Measurements from ENCODE around the gene YPEL1.

DNA sequence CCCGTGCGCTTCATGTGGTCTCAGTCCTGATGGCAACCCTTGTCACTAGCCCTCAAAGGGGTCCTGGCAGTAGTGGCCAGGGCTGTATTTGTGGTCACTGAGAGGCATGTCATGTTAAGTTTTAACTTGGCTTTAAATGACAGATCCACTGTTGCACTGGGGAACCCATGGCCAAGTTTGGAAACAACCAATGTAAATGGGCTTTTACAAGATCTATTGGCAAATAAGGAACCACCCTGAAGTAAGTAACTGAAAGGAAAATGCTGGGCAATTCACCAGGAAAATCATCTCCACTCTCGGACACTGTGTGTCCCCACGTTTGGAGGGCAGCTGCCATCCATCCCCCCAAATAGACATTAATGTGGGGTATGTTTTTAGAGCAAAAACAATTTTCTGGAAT, 8.4 kb downstream of the YPEL1 start:
- TF ChIP-seq, protein P1, sequence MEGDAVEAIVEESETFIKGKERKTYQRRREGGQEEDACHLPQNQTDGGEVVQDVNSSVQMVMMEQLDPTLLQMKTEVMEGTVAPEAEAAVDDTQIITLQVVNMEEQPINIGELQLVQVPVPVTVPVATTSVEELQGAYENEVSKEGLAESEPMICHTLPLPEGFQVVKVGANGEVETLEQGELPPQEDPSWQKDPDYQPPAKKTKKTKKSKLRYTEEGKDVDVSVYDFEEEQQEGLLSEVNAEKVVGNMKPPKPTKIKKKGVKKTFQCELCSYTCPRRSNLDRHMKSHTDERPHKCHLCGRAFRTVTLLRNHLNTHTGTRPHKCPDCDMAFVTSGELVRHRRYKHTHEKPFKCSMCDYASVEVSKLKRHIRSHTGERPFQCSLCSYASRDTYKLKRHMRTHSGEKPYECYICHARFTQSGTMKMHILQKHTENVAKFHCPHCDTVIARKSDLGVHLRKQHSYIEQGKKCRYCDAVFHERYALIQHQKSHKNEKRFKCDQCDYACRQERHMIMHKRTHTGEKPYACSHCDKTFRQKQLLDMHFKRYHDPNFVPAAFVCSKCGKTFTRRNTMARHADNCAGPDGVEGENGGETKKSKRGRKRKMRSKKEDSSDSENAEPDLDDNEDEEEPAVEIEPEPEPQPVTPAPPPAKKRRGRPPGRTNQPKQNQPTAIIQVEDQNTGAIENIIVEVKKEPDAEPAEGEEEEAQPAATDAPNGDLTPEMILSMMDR (IDR thresholded peaks at IDR 0.05) = no peak
- TF ChIP-seq EZH2 (IDR thresholded peaks at IDR 0.05; ENCODE audit: borderline replicate concordance, insufficient read depth, low read depth, low read length, poor library complexity, severe bottlenecking) = no peak

Data from B cell (primary cell).